ENCODE measurements around the gene PLA2G4A.

DNA sequence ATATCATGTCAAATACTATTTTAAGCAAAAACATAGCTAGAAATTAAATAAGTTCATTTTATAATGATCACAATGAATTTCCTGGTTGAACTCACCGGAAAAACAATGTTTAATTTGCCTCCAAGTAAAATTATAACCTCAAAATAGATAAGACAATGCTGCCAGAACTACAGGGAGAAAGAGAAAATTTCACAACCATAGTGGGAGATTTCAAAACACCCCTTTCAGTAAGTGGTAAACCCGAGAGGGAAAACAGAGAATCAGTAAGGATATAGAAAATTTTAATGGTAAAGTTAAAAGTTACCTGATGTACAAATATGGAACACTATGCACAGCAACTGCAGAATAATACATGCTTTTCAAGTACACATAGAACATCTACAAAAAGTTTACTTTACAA lies 43.2 kb upstream of the PLA2G4A start:
- TF ChIP-seq, protein P1, sequence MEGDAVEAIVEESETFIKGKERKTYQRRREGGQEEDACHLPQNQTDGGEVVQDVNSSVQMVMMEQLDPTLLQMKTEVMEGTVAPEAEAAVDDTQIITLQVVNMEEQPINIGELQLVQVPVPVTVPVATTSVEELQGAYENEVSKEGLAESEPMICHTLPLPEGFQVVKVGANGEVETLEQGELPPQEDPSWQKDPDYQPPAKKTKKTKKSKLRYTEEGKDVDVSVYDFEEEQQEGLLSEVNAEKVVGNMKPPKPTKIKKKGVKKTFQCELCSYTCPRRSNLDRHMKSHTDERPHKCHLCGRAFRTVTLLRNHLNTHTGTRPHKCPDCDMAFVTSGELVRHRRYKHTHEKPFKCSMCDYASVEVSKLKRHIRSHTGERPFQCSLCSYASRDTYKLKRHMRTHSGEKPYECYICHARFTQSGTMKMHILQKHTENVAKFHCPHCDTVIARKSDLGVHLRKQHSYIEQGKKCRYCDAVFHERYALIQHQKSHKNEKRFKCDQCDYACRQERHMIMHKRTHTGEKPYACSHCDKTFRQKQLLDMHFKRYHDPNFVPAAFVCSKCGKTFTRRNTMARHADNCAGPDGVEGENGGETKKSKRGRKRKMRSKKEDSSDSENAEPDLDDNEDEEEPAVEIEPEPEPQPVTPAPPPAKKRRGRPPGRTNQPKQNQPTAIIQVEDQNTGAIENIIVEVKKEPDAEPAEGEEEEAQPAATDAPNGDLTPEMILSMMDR (IDR thresholded peaks at IDR 0.05): no peak
- TF ChIP-seq POLR2AphosphoS5 (IDR thresholded peaks at IDR 0.05; ENCODE audit: low read depth, low read length) (no peak), SIN3A (IDR thresholded peaks at IDR 0.05; ENCODE audit: borderline replicate concordance, insufficient read depth, low read depth, low read length) (no peak)
- TF ChIP-seq, protein P2, sequence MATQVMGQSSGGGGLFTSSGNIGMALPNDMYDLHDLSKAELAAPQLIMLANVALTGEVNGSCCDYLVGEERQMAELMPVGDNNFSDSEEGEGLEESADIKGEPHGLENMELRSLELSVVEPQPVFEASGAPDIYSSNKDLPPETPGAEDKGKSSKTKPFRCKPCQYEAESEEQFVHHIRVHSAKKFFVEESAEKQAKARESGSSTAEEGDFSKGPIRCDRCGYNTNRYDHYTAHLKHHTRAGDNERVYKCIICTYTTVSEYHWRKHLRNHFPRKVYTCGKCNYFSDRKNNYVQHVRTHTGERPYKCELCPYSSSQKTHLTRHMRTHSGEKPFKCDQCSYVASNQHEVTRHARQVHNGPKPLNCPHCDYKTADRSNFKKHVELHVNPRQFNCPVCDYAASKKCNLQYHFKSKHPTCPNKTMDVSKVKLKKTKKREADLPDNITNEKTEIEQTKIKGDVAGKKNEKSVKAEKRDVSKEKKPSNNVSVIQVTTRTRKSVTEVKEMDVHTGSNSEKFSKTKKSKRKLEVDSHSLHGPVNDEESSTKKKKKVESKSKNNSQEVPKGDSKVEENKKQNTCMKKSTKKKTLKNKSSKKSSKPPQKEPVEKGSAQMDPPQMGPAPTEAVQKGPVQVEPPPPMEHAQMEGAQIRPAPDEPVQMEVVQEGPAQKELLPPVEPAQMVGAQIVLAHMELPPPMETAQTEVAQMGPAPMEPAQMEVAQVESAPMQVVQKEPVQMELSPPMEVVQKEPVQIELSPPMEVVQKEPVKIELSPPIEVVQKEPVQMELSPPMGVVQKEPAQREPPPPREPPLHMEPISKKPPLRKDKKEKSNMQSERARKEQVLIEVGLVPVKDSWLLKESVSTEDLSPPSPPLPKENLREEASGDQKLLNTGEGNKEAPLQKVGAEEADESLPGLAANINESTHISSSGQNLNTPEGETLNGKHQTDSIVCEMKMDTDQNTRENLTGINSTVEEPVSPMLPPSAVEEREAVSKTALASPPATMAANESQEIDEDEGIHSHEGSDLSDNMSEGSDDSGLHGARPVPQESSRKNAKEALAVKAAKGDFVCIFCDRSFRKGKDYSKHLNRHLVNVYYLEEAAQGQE (IDR thresholded peaks at IDR 0.05; ENCODE audit: insufficient read depth in 1 of 2, low read depth in 2 of 2, low read length in 1 of 2): no peak
